Measurements from ENCODE around the gene CCDC85A.

CCDC85A gene

GRCh38 chr2:56244506-56244905, 60.7 kb downstream of the CCDC85A start:
- DNase-seq: no peak

- DNase-seq: no peak
Measured at GRCh38 chr2:56244911-56245530, 61.2 kb downstream of the CCDC85A start.

GRCh38 chr2:56248965-56249742, 65.4 kb downstream of the CCDC85A start:
- no peak for DNase-seq

- DNase-seq: no peak
Measured at GRCh38 chr2:56250153-56250729, 66.5 kb downstream of the CCDC85A start.

GRCh38 chr2:56260415-56260814, 76.6 kb downstream of the CCDC85A start:
- no peak for DNase-seq

GRCh38 chr2:56262241-56262640, 78.5 kb downstream of the CCDC85A start:
- no peak for DNase-seq

GRCh38 chr2:56263876-56264275, 80.1 kb downstream of the CCDC85A start:
- no peak for DNase-seq

- no peak for DNase-seq
Measured at GRCh38 chr2:56266761-56267414, 83.1 kb downstream of the CCDC85A start.

- no peak for DNase-seq
Measured at GRCh38 chr2:56267415-56267788, 83.6 kb downstream of the CCDC85A start.

- no peak for DNase-seq
Measured at GRCh38 chr2:56268856-56269255, 85.1 kb downstream of the CCDC85A start.

GRCh38 chr2:56271275-56271674, 87.5 kb downstream of the CCDC85A start:
- DNase-seq: no peak

- no peak for DNase-seq
Measured at GRCh38 chr2:56285224-56285623, 101.4 kb downstream of the CCDC85A start.

- no peak for DNase-seq
Measured at GRCh38 chr2:56286936-56287335, 103.1 kb downstream of the CCDC85A start.

GRCh38 chr2:56287508-56287907, 103.7 kb downstream of the CCDC85A start:
- DNase-seq: no peak

- DNase-seq: no peak
Measured at GRCh38 chr2:56287974-56288373, 104.2 kb downstream of the CCDC85A start.

GRCh38 chr2:56288838-56289580, 105.2 kb downstream of the CCDC85A start:
- DNase-seq: no peak

- DNase-seq: no peak
Measured at GRCh38 chr2:56291711-56292110, 107.9 kb downstream of the CCDC85A start.

- DNase-seq: no peak
Measured at GRCh38 chr2:56292951-56293350, 109.2 kb downstream of the CCDC85A start.

GRCh38 chr2:56295666-56296065, 111.9 kb downstream of the CCDC85A start:
- DNase-seq: no peak

- DNase-seq: no peak
Measured at GRCh38 chr2:56297671-56298070, 113.9 kb downstream of the CCDC85A start.

GRCh38 chr2:56299171-56299691, 115.4 kb downstream of the CCDC85A start:
- no peak for DNase-seq

GRCh38 chr2:56309626-56310170, 125.9 kb downstream of the CCDC85A start:
- DNase-seq: no peak
